Lower leg skin (tissue), 3 donors: ENCODE measurements around the gene ZFP90.

Experiments
- POLR2A ChIP-seq, 2 donors: fragments of 450-650 bp; IDR thresholded peaks; one replicate each; pipeline ENCODE4 v1.6.1; 2016 to 2017; ENCODE audit warnings: antibody characterized with exemption in 2 of 2, mild to moderate bottlenecking in 1 of 2, moderate library complexity in 1 of 2
- TF ChIP-seq, protein P1 (sequence below), 3 donors: fragments of 450-650 bp; IDR thresholded peaks; one replicate each; pipeline ENCODE4 v1.5.1; 2016; ENCODE audit warnings: antibody characterized with exemption in 3 of 3, mild to moderate bottlenecking in 3 of 3, moderate library complexity in 2 of 3

DNA sequence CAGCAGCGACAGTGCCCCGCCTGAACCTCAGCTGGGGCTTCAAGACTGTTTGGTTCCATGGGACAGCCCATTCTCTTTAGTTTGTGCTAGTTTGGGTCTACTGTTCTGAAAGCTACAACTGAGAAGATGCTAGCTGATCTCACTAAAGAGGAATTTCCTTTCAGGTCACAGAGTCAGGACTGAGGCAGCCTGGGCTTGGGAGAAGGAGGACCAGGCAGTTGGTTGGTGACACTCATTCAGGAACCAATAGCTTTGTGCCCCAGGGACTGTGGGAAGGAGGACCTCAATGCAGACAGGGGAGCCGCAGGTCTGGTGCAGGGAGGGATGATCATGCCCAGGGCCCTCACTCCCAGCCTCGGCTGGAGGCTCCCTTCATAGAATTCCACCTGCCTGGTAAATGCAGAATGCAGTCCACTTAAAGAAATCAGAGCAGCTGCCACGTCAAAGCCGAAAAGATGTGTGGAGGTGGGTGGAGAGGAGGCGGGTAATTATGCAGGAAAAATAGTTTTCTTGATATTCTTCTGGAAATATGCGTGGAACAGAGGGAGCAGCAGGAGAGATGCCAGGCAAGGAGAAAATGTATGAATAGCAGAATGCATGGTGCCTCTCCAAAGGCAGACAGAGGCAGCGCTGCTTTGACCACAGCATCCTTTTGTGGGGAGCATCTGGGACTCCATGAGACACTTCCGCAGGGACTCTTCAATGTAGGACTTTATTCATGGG lies 32.6 kb upstream of the ZFP90 start:
- no peak for TF ChIP-seq POLR2A (IDR thresholded peaks at IDR 0.05)
- TF ChIP-seq, protein P1, sequence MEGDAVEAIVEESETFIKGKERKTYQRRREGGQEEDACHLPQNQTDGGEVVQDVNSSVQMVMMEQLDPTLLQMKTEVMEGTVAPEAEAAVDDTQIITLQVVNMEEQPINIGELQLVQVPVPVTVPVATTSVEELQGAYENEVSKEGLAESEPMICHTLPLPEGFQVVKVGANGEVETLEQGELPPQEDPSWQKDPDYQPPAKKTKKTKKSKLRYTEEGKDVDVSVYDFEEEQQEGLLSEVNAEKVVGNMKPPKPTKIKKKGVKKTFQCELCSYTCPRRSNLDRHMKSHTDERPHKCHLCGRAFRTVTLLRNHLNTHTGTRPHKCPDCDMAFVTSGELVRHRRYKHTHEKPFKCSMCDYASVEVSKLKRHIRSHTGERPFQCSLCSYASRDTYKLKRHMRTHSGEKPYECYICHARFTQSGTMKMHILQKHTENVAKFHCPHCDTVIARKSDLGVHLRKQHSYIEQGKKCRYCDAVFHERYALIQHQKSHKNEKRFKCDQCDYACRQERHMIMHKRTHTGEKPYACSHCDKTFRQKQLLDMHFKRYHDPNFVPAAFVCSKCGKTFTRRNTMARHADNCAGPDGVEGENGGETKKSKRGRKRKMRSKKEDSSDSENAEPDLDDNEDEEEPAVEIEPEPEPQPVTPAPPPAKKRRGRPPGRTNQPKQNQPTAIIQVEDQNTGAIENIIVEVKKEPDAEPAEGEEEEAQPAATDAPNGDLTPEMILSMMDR (IDR thresholded peaks at IDR 0.05) = no peak
